BE2C (cell line): ENCODE data around the gene PRKN.

Experiments used
- DNase-seq: peaks from one replicate; pipeline ENCODE4 v3.0.0-alpha.2; 2020
- H3K27me3 ChIP-seq: fragments of 250-450 bp; sonication (Bioruptor Pico); 2 replicates; pipeline ENCODE4 v1.5.1; 2020; ENCODE audit warnings: mild to moderate bottlenecking
- H3K36me3 ChIP-seq: fragments of 250-450 bp; sonication (Bioruptor Pico); 2 replicates; pipeline ENCODE4 v1.5.1; 2020; ENCODE audit warnings: mild to moderate bottlenecking
- H3K4me1 ChIP-seq: fragments of 250-450 bp; sonication (Bioruptor Pico); 2 replicates; pipeline ENCODE4 v1.5.1; 2020
- H3K4me3 ChIP-seq: 2 replicates; pipeline ENCODE4 v1.5.1; 2011; ENCODE audit warnings: low read depth, low read length
- H3K9me3 ChIP-seq: fragments of 250-450 bp; sonication (Bioruptor Pico); 2 replicates; pipeline ENCODE4 v1.5.1; 2020
- TF ChIP-seq, protein P1 (sequence below): IDR thresholded peaks from 2 replicates; pipeline ENCODE4 v1.5.1; 2012; ENCODE audit warnings: mild to moderate bottlenecking, low read depth, low read length

The PRKN gene

DNA sequence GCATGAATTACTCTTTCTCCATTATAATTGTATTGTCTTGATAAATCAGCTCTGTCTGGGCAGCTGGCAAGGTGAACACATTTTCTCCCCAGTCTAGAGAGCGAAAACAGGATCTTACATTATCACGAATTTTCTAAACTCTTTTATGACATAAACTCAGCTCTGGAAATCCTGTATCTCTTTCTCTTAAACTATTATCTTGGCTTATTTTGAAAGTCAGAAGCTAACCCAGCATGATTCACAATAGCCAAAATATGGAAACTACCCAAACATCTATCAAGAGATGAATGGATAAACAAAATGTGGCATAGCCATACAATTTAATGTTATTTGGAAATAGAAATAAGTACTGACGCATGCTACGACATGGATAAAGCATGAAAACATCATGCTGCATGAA is 1427.8 kb downstream of the PRKN start:
- Histone ChIP-seq H3K4me3 (no peak overlapping the region), H3K36me3 (no peaks in the 10 kb centered on the region), H3K4me1 (peaks cover 3% of the 10 kb centered on the region; the same call in 1 of the 2 replicates), H3K9me3 (no peaks in the 10 kb centered on the region), H3K27me3 (no peaks in the 10 kb centered on the region)
- TF ChIP-seq, protein P1, sequence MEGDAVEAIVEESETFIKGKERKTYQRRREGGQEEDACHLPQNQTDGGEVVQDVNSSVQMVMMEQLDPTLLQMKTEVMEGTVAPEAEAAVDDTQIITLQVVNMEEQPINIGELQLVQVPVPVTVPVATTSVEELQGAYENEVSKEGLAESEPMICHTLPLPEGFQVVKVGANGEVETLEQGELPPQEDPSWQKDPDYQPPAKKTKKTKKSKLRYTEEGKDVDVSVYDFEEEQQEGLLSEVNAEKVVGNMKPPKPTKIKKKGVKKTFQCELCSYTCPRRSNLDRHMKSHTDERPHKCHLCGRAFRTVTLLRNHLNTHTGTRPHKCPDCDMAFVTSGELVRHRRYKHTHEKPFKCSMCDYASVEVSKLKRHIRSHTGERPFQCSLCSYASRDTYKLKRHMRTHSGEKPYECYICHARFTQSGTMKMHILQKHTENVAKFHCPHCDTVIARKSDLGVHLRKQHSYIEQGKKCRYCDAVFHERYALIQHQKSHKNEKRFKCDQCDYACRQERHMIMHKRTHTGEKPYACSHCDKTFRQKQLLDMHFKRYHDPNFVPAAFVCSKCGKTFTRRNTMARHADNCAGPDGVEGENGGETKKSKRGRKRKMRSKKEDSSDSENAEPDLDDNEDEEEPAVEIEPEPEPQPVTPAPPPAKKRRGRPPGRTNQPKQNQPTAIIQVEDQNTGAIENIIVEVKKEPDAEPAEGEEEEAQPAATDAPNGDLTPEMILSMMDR, result no peak
- no peak for DNase-seq
